IPS-NIHi7 (cell line): ENCODE results near the gene C1orf159.
"Not testable (repeated sequence)": the region's sequence is repeated elsewhere in the genome, so short reads cannot be mapped to it uniquely, and the experiment has no call there.

Experiments used
- DNase-seq: peaks from one replicate; pipeline ENCODE4 v3.0.0; 2012; ENCODE audit warnings: mixed read lengths; ENCODE audit errors: extremely low spot score

Gene C1orf159

DNA sequence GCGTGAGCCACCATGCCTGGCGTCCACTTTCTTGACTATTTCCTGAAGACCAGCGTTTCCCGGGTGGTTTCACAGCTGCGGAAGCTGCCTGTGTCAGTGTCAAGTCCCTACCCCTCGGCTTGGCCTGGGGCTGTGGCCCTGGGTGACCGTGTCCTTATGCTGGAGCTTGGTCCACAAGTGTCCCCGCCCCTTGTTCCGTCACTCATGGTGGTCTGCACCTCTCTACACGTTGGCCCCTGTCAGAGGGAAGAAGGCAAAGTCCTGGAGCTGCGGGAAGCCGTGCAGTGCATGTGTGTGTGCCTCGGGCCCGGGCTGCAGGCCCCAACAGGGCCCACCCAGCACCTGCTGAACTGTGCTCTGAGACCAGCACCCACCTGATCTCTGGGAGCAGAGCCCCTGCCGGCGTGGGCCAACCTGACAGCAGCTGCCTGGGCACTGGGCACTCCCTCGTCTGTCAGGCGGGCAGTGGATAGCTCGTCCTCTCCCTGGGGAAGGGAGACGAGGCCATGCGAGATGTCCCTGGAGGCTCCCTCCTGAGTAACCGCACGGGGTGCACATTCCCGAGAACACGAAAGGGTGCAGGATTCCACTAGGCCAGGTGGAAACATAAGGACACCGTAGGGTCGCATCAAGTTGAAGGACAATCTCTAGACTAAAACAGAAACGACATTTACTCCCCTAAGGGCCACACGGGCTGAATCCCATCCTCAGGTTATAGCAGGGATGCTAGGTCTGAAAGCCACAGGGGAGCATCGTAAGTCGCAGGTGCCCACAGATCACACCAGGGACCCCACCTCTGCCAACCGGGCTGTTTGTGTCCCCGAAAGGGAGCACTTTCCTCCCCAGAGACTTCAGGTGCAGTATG, 2.4 kb upstream of the C1orf159 start:
- no peak for DNase-seq

DNA sequence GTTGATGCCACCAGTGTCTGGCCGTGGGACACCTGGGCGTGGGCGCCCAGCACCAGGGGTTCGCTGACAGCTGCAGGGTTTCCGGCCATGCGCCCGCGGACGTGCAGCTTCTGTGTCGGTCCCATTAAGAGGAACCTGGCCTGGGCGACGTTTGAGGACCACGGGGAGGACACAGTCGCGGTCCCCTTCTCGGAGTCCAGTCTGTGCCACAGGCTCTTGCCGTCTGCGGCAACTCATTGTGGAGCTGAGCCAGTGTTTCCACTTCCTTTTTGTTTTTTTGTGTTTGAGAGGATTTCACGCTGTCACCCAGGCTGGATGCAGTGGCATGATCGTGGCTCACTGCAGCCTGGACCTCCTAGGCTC, 1.6 kb upstream of the C1orf159 start:
- DNase-seq, result no peak

DNA sequence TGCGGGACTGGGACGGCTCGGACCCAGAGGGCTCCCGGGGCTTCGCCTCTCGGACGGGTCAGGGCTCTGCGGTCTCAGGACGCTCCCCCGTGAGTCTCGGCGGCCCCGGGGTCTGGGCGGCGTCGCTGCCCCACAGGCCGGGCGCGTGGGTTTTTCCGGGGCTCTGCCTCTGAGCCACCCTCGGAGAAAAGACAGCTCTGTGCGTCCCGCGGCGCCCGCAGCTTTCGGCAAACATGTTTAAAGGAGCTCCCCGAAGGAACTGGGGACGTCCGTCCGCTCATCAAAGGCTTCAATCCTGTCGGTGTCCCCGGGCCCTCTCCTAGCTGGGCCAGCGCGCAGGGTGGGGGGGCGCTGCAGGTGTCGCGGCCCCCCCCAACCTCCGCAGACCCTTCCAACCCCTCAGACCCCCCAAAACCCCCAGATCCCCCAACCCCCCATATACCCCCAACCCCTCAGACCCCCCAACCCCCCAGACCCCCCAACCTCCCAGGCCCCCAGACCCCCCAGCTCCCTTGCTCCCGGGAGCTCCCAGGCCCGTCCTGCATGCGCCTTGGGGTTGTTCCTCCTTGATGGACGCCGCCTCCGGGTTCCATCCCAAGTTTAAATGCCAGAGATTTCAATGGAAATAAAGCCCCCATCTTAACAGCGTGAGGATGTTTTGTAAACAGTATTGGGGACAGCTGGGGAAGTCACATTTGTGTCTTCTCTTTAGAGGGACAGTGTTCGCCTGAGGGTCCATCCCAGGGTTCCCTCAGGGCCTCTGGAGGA, 996 bp upstream of the C1orf159 start:
- no peak for DNase-seq

DNA sequence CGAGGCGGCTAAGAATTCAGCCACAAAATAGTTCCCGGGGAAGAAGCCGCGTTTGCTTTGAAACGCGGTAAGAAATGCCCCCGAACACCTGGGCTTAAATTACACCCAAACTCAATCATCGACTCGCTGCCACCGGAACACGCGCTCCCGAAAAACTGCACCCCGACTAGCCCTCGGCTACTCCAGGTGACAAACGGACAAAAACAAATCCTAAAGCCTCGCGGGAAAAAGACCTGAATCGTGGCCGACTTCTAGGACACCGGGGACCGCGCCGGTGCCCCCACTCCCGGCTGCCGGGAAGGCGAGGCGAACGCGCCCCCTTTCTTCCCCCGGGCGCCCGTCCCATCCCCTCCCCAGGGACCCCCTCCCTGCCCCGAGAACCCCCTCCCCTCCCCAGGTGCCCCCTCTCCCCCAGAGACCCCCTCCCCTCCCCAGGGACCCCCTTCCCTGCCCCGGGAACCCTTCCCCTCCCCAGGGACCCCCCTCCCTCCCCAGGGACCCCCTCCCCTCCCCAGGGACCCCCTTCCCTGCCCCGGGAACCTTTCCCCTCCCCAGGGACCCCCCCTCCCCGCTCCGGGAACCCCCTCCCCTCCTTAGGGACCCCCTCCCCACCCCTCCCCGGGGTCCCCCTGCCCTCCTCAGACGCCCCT, 628 bp downstream of the C1orf159 start:
- no peak for DNase-seq

DNA sequence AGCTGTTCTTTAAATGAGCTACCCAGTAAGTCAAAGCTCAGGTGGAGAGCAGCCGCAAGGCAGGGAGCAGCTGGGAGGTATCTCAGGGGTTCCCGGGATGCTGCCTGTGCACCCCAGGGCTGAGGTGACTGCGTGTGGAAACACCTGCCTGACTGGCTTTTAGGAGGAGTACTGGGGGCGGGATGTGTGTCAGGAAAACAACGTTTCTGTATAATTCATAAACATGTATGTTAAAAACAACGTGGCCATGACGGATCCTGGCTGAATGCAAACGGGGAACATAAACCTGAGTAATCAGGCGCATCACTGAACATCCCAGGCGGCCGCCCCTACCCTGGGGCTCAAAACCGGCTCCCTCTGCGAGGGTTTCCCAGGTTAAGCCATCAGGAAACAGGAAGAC, 1.5 kb downstream of the C1orf159 start:
- no peak for DNase-seq

DNA sequence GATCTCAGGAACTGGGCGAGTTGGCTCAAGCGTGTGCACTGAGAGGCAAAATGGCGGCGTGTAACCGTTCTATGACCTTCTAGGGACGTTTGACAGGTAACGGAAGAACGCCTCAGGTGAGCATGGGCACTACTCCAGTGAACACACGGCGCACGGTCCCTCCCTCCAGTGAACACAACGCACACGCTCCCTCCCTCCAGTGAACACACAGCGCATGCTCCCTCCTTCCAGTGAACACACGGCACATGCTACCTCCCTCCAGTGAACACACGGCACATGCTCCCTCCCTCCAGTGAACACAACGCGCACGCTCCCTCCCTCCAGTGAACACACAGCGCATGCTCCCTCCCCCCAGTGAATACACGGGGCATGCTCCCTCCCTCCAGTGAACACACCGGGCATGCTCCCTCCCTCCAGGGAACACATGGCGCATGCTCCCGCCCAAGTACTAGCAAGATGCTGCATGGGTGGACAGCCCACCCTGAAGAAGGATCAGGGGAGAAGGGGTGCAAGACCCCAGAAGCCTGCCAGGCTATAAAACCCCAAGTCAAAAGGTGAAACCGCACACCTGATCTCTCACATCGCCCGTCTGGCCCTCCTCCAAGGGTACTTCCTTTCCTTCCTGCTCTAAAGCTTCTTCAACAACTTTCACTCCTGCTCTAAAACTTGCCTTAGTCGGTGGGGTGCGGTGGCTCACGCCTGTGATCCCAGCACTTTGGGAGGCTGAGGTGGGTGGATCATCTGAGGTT, 3.5 kb downstream of the C1orf159 start:
- DNase-seq, result no peak

DNA sequence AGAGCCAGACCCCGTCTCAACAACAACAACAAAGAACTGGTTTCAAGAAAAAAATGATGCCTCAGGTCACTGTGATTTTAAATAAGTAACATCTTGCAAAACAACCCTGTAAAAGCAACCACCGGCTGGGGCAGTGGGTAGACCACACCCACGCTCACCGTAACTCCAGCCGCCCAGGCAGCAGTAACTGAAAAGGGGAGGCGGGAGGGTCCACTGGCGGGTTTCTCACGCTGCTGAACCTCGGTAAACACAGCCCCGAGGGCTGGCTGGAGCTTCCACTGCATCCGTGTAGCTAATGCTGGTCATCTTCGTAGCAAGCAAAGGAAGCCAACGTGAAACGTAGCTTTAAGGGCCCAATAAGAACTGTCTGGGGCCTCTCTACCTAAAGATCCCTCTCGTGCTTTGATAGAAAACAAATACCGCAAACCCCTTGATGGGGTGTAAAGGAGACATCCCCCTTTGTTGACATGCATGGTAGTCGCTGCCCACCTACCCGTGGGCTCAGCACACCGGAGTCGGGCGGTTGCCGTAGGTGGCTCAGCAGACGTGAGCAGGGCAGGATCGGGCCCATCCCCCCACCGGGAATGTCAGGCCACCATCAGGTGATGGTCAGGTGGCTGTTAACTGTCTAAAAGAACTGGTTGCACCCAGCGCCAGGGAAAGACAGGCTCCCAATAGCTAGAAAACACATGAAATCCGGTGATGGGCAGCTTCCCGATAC, 4.2 kb downstream of the C1orf159 start:
- DNase-seq, result no peak

DNA sequence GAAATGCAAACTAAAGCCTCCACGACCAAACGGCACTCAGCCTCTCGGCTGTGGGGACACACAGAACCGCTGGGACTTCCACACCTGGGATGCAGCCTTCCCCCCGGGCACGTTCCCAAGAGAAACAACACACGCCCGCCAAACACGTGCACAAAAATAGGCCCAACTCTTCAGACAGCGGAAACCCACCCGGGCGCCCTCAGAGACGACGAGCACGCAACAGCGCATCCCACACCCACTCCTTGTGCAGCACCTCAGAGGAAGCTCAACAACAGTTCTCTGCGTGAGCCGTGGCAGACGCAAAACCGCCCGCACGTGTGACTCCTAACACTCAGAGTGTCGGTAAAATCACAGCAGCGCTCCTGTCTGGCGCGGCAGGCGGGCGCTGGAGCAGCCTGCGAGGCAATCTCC, 5.3 kb downstream of the C1orf159 start:
- DNase-seq, result no peak

DNA sequence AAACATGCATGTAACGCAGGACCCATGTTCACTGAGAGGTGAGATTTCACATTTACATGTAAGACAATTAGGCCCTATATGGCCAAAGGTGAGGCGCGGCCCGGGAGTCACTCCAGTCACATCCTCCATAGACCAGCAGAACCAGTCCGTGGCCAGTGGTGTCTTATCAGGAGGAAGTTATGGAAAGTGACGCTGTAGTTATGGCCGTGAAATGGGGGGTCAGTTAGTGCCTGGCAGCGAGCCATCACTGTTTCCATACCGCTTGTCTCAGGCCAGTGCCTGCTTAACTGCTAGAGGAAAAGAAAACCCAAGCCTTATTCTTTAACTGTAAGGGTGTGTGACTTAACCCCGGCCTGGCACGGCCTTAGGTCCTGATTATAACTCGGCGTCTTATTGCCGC, 6.1 kb downstream of the C1orf159 start:
- no peak for DNase-seq

DNA sequence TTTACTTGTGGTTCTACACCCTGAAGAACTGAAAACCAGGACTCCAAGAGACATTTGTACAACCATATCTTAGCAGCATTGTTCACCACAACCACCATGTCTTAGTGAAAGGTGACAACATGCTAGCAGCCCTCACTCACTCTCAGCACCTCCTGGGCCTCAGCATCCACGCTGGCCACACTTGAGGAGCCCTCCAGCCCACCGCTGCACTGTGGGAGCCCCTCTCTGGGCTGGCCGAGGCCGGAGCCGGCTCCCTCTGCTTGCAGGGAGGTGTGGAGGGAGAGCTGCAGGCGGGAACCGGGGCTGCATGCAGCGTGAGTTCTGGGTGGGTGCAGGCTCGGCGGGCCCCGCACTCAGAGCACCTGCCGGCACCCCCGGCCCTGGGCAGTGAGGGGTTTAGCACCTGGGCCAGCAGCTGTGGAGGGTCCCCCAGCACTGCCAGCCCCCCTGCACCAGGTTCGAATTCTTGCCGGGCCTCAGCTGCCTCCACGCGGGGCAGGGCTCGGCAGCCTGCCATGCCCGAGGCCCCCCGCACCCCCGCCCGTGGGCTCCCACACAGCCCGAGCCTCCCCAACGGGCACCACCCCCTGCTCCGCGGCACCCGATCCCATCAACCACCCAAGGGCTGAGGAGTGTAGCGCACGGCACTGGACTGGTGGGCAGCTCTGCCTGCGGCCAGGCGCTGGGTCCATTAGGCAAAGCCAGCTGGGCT, 9.2 kb downstream of the C1orf159 start:
- no peak for DNase-seq

DNA sequence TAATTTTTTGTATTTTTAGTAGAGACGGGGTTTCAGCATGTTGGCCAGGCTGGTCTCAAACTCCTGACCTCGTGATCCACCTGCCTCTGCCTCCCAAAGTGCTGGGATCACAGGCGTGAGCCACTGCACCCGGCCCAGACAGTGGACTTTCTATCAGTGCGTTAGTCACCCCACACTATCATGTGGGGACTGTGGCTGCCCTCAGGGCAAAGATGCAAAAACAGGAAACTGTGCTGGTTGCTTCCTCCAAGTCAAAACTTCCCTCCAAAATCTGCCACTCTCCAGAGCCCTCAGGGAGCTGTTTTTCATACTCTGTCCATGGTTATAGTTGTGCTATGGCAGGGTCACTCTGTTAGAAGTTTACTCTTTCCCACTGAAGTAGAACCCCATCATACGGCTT, 11.7 kb downstream of the C1orf159 start:
- not testable (repeated sequence) for DNase-seq

DNA sequence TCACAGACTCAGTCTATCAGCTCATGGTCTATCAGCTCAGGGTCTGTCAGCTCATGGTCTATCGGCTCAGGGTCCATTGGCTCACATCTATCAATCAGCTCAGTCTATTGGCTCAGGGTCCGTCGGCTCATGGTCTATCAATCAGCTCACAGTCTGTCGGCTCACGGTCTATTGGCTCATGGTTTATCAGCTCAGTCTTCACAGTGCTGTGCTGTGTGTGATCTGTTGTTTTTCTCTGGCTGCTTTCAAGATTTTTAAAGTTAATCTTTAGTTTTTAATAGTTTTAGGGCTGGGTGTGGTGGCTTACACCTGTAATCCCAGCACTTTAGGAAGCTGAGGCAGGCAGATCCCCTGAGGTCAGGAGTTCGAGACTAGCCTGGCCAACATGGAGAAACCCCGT, 14.4 kb downstream of the C1orf159 start:
- no peak for DNase-seq

DNA sequence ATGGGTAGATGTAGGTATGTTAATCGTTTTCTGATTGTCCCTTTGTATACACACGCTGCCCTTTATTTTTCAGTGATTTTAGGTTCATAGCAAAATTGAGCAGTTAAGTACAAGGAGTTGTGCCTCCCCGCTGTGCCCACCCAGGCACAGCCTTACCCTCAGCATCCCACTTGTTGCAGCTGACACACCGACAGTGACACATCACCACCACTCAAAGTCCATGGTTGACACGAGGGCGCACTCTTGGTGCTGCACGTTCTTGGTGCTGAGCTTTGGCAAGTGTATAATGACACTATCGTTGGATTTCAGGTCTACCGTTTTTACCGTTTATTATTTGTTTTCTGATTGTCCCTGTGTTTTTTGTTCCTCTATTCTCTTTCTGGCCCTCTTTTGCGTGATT, 15.6 kb downstream of the C1orf159 start:
- no peak for DNase-seq

DNA sequence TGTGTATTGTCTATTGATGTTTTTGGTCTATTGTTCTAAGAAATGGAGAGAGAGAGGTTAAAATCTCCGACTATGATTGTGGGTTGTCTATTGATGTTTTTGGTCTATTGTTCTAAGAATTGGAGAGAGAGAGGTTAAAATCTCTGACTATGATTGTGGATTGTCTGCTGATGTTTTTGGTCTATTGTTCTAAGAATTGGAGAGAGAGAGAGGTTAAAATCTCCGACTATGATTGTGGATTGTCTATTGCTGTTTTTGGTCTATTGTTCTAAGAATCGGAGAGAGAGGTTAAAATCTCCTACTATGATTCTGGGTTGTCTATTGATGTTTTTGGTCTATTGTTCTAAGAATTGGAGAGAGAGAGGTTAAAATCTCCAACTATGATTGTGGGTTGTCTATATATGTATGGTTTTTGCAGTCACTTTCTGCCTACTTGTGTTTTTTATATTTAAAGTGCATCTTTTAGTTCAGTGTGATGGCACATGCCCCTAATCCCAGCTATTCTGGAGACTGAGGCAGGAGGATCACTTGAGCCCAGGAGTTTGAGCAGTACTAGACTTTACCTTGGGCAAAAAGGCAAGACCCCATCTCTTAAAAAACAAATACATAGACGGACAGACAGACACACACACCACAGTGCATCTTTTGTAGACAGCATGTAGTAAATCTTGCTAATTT, 16.2 kb downstream of the C1orf159 start:
- no peak for DNase-seq

DNA sequence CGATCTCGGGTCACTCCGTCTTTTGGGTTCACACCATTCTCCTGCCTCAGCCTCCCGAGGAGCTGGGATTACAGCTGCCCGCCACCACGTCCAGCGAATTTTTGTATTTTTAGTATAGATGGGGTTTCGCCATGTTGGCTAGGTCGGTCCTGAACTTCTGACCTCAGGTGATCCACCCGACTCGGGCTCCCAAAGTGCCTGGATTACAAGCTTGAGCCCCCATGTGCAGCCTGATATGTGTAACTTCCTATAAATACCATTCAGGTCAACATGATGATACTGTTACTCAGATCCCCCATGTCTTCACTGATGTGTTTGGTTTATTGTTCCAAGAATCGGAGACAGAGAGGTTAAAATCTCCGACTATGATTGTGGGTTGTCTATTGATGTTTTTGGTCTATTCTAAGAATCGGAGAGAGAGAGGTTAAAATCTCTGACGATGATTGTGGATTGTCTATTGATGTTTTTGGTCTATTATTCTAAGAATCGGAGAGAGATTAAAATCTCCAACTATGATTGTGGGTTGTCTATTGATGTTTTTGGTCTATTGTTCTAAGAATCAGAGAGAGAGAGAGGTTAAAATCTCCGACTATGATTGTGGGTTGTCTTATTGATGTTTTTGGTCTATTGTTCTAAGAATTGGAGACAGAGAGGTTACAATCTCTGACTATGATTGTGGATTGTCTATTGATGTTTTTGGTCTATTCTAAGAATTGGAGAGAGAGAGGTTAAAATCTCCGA, 17.0 kb downstream of the C1orf159 start:
- no peak for DNase-seq

DNA sequence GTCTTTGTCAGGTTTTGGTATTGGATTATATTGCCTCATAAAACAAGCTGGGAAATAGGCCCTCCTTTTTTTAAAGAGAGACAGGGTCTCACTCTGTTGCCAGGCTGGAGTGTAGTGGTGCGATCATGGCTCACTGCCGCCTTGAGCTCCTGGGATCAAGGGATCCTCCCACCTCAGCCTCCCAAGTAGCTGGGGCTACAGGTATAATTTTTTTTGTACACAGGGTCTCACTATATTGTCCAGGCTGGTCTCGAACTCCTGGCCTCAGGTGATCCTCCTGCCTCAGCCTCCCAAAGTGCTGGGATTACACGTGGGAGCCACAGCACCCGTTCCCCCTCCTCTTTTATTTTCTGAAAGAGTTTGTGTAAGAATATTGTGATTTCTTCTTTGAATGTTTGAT, 19.8 kb downstream of the C1orf159 start:
- not testable (repeated sequence) for DNase-seq

DNA sequence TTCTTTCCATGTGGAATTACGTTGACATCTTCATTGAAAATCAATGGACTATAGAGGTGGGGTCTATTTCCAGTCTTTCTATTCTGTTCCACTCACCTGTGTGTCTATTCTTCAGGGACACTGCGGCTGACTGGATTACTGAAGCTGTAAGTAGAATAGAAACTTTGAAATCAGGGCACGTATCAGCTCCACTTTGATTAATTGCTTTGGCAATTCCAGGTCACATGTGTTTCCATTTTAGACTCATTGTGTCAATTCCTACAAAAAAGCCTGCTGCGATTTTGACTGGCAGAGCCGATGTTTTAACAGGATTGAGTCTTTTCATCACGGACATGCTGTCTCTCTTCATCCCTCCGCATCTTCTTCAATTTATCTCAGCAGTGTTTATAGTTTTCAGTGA, 20.9 kb downstream of the C1orf159 start:
- DNase-seq, result no peak

DNA sequence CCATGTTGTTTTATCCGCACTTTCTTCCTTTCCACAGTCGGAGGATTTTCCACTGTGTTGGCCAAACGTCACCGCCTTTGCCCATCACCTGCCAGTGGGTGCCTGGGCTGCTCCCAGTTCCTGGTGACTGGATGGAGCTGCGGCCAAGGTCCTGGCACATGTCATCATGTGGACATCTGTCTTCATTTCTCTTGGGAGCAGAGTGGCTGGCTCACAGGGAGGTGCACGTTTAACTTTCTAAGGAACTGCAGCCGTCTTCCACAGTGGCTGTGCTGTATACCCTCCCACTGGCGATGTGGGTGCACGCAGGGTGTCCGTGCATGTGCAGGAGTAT, 22.3 kb downstream of the C1orf159 start:
- DNase-seq, result no peak

DNA sequence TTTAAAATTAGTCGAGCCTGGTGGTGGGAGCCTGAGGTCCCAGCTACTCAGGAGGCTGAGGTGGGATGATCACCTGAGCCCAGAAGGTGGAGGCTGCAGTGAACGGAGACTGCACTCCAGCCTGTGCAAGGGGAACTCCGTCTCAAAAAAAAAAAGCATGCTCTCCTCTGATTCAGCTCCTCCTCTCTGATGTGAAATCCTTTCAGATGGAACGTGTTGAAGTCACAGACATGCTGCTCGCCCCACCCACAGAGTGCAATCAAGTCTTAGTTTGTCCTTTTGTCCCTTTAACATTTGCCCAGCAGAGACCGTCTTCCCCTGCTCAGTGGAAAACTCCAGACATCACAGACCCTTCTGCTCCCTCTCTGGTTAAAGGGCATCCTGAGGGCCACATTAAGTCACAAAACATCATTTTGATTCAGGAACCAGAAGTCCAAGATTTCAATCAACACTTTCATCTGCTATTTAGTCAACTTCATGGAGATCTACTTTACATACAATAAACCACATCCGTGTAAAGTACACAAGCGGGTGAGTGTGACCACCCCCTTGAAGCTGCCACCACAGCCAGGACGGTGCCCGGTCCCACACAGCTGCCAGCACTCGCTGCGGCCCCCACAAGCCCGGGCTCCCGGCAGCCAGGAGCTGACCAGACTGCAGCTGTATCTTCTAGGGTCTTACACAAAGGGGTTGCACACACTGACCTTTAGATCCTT, 22.8 kb downstream of the C1orf159 start:
- no peak for DNase-seq
